Measurements from ENCODE around the gene CHRNA4.

GRCh38 chr20:63295018-63295417, 66.1 kb downstream of the CHRNA4 start:
- TF ChIP-seq CTCF (IDR thresholded peaks at IDR 0.05): no peak
- TF ChIP-seq POLR2A (IDR thresholded peaks at IDR 0.05): no peak

Measured in testis (tissue), 2 donors.